ENCODE measurements around the gene BMPR2.

DNA sequence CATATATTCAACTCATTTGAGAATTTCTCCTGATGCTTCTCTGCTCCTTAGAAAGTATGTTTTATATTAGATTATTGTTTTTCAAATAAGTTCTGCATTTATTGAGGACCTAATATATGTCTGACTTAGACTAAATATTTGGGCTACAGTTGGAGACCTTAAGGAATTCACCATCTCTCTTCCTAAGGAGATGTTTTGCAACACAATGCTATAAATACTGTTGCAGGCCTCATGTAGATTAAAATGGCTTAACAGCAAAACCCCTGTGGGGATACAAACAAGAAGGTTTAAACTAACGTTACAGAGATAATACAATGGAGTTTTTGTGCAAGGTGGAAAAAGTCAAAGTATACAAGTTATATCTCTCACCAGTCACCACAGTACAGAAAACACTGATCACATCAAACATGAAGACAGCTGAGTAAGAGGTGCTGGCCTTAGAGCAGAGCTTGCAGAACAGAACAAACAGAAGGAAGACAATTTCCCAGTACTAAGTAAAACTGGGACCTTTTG is 20.1 kb upstream of the BMPR2 start:
- TF ChIP-seq, protein P1, sequence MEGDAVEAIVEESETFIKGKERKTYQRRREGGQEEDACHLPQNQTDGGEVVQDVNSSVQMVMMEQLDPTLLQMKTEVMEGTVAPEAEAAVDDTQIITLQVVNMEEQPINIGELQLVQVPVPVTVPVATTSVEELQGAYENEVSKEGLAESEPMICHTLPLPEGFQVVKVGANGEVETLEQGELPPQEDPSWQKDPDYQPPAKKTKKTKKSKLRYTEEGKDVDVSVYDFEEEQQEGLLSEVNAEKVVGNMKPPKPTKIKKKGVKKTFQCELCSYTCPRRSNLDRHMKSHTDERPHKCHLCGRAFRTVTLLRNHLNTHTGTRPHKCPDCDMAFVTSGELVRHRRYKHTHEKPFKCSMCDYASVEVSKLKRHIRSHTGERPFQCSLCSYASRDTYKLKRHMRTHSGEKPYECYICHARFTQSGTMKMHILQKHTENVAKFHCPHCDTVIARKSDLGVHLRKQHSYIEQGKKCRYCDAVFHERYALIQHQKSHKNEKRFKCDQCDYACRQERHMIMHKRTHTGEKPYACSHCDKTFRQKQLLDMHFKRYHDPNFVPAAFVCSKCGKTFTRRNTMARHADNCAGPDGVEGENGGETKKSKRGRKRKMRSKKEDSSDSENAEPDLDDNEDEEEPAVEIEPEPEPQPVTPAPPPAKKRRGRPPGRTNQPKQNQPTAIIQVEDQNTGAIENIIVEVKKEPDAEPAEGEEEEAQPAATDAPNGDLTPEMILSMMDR (IDR thresholded peaks at IDR 0.05; ENCODE audit: control extremely low read depth in 1 of 3, insufficient read depth in 1 of 3, low read depth in 1 of 3, low read length in 3 of 3) = no peak
- TF ChIP-seq POLR2A (IDR thresholded peaks at IDR 0.05; ENCODE audit: control extremely low read depth in 1 of 2, low read depth in 2 of 2, low read length in 2 of 2) = no peak
- no peak for TF ChIP-seq EZH2 (IDR thresholded peaks at IDR 0.05; ENCODE audit: low read depth, low read length, severe bottlenecking)
- no peak for TF ChIP-seq MAFK (IDR thresholded peaks at IDR 0.05; ENCODE audit: low read depth, low read length)
- peak; percentile 45; the same call in 1 of the 2 replicates for TF ChIP-seq CEBPB (IDR thresholded peaks at IDR 0.05; ENCODE audit: low read depth, low read length)
- no peak for TF ChIP-seq HDAC6 (IDR thresholded peaks at IDR 0.05; ENCODE audit: low read depth, low read length)
- TF ChIP-seq BCL11A (IDR thresholded peaks at IDR 0.05; ENCODE audit: low read depth in 2 of 2, low read length in 2 of 2) = no peak
- TF ChIP-seq CREB1 (IDR thresholded peaks at IDR 0.05) = no peak
- no peak for TF ChIP-seq NRF1 (IDR thresholded peaks at IDR 0.05; ENCODE audit: low read depth, low read length)
- no peak for TF ChIP-seq GABPA (IDR thresholded peaks at IDR 0.05; ENCODE audit: borderline replicate concordance, insufficient read depth, low read length)
- TF ChIP-seq POLR2AphosphoS5 (IDR thresholded peaks at IDR 0.05; ENCODE audit: low read depth, low read length) = no peak
- no peak for TF ChIP-seq YY1 (IDR thresholded peaks at IDR 0.05; ENCODE audit: low read depth, low read length)
- TF ChIP-seq, protein P2, sequence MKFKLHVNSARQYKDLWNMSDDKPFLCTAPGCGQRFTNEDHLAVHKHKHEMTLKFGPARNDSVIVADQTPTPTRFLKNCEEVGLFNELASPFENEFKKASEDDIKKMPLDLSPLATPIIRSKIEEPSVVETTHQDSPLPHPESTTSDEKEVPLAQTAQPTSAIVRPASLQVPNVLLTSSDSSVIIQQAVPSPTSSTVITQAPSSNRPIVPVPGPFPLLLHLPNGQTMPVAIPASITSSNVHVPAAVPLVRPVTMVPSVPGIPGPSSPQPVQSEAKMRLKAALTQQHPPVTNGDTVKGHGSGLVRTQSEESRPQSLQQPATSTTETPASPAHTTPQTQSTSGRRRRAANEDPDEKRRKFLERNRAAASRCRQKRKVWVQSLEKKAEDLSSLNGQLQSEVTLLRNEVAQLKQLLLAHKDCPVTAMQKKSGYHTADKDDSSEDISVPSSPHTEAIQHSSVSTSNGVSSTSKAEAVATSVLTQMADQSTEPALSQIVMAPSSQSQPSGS (IDR thresholded peaks at IDR 0.05; ENCODE audit: low read length) = no peak
